Stimulated activated memory B cell treated with anti-CD40 and anti-IgM and Interleukin-4, amounts not matched to agents 10 μg/mL and 1 μg/mL and 100 μg/mL, for 72 hours (primary cell): ENCODE data around the gene SMG6.

Source experiments
- ATAC-seq: fragments of 150-1000 bp; cut with Tn5 transposase; 2 replicates; pipeline ENCODE4 v1.10.0; 2021
- H3K27ac Mint-ChIP-seq: one replicate; pipeline ENCODE4 v1.8.0; 2022; ENCODE audit warnings: mild to moderate bottlenecking, mixed read lengths
- H3K27me3 Mint-ChIP-seq: one replicate; pipeline ENCODE4 v1.8.0; 2022; ENCODE audit warnings: mixed read lengths
- H3K36me3 Mint-ChIP-seq: one replicate; pipeline ENCODE4 v1.8.0; 2022; ENCODE audit warnings: mixed read lengths
- H3K4me1 Mint-ChIP-seq: one replicate; pipeline ENCODE4 v1.8.0; 2022; ENCODE audit warnings: mixed read lengths
- H3K4me3 Mint-ChIP-seq: one replicate; pipeline ENCODE4 v1.8.0; 2022; ENCODE audit warnings: mild to moderate bottlenecking, moderate library complexity, mixed read lengths
- H3K9me3 Mint-ChIP-seq: one replicate; pipeline ENCODE4 v1.8.0; 2022; ENCODE audit warnings: mixed read lengths

Gene SMG6

DNA sequence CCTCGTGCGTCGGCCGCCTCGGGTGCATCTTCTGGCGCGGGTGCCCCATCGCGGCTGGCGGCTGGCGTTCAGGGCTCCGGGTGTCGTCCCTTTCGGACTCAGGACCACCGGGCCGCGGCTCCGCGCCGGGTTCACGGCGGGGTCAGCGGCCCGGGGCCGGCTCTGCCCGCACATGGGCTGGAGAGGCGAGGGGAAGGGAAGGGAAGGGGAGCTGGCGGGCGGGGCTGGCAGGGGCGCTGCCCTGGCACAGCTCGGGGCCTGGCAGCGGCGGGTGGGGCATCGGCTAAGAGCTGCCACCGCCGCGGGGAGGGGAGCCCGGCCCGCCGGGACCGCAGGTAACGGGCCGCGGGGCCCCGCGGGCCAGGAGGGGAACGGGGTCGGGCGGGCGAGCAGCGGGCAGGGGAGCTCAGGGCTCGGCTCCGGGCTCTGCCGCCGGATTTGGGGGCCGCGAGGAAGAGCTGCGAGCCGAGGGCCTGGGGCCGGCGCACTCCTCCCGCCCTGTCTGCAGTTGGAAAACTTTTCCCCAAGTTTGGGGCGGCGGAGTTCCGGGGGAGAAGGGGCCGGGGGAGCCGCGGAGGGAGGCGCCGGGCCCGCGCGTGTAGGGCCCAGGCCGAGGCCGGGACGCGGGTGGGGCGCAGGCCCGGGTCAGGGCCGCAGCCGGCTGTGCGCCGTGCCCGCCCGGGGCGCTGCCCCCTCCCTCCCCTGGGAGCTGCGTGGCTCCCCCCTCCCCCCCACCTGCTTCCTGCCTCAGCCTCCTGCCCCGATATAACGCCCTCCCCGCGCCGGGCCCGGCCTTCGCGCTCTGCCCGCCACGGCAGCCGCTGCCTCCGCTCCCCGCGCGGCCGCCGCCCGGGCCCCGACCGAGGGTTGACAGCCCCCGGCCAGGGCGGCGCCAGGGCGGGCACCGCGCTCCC, 248.0 kb downstream of the SMG6 start:
- H3K4me3 Mint-ChIP-seq: peak overlapping the region; percentile 74
- H3K27me3 Mint-ChIP-seq: peaks cover 27% of the 10 kb centered on the region
- ATAC-seq: peak; percentile 13
- peaks cover 6% of the 10 kb centered on the region for H3K36me3 Mint-ChIP-seq
- peaks cover 40% of the 10 kb centered on the region for H3K4me1 Mint-ChIP-seq
- H3K9me3 Mint-ChIP-seq: no peaks in the 10 kb centered on the region
- H3K27ac Mint-ChIP-seq: peak overlapping the region; percentile 44

DNA sequence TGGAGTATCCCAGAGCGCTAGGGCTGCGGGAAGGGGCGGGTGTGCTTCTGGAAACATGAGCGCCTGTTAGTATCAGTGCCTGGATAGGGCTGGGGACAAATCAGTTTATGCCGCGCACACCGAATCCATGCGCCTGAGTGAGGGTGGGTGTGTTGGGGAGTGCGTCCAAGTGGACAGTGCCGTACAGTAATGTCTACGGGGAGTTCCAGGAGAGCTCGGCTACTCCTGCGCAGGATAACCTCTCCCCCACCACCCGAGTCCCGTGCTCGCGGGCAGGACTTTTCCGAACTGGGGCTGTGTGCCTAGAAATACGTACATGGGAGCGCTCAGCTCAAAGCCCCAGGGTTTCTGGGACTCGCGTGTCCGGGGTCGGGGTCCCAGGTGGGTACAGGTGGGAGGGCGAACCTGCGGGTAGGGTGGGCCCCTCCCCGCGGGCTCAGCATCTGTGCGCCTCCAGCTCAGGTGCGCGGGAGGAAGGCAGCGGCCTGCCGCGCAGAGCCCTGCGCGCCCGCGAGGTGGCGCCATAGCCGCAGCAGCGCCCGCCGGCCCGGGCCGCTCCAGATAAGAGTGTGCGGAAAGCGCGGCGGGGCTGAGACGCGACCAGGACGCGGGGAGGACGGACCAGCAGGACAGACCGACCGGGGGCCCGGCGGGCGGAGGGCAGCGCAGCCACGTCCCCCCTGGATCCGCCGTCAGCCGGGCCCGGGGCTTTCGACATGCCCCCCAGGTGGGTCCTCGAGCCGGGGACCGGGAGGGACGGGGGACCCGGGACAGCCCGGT, 248.9 kb downstream of the SMG6 start, which contains the start of gene HIC1:
HIC1 (plus strand) TSS at position 592 of the 780 bp plus-strand sequence. CDS start 1,588 bp downstream, outside the sequence.
- Mint-ChIP-seq H3K27ac (peak within 1 kb of the TSS; percentile 44), H3K27me3 (peaks cover 20% of the 10 kb centered on the region), H3K4me3 (peak within 1 kb of the TSS; percentile 77), H3K9me3 (no peaks in the 10 kb centered on the region), H3K36me3 (no peaks in the 10 kb centered on the region), H3K4me1 (peaks cover 32% of the 10 kb centered on the region)
- peak; percentile 69 for ATAC-seq

DNA sequence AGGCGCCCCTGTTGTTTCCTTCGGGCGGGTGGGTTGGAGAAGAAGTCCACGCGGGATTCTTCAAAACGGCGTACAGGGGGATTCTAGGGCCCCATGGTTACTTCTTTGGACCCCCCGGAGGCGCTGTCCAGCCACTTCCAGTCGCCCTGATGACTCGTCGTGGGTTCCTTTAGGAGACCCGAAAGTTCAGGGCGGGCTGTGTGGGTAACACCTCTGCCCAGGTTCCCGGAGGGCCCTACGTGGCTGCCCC, 249.4 kb downstream of the SMG6 start:
- Mint-ChIP-seq H3K27ac (no peak overlapping the region), H3K36me3 (no peaks in the 10 kb centered on the region), H3K4me1 (peaks cover 30% of the 10 kb centered on the region), H3K9me3 (no peaks in the 10 kb centered on the region), H3K4me3 (peak overlapping the region; percentile 77), H3K27me3 (peaks cover 20% of the 10 kb centered on the region)
- ATAC-seq: no peak

DNA sequence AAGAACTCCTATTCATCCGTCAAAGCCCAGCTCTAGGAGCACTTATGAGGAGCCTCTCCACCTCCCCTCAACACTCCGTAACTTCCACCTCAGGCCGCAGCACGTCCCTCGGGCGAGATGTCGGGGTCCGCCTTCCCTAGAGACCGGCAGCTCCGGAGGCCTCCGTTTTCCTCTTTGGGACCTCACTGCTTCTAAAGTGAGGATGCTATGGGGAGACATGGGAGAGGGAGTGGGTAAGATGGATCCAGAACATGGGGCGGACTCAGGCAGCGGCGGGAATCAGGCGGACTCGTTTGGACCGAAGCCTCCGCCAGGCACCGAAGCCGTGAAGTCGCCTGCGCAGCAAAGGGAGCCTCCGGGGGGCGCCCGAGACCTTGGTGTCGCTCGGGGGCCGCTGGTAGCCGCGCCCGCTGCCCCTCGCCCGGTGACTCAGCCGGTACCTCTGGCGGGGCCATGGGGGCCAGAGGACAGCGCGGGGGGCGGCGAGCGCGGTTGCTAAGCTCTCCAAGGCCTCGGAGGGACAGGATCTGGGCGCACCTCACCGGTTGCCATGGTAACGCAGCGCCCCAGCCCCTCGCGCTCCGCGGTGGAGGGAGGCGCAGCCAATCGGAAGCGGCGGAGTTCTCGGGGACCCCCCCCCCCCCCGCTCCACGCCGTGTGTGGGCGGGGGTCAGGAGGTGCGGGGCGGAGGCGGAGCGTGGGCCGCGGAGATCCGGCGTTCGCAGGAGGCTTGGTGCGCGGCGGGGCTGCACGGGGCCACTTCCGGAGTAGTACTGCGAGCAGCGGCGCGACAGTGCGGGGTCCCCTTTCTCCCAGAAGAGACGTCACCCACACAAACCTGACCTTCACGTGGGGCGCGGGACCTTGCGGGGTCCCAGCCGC, 250.0 kb downstream of the SMG6 start:
- H3K4me3 Mint-ChIP-seq: peak overlapping the region; percentile 77
- no peak for ATAC-seq
- H3K9me3 Mint-ChIP-seq: no peaks in the 10 kb centered on the region
- no peak overlapping the region for H3K27ac Mint-ChIP-seq
- peaks cover 34% of the 10 kb centered on the region for H3K4me1 Mint-ChIP-seq
- H3K27me3 Mint-ChIP-seq: peaks cover 20% of the 10 kb centered on the region
- no peaks in the 10 kb centered on the region for H3K36me3 Mint-ChIP-seq

DNA sequence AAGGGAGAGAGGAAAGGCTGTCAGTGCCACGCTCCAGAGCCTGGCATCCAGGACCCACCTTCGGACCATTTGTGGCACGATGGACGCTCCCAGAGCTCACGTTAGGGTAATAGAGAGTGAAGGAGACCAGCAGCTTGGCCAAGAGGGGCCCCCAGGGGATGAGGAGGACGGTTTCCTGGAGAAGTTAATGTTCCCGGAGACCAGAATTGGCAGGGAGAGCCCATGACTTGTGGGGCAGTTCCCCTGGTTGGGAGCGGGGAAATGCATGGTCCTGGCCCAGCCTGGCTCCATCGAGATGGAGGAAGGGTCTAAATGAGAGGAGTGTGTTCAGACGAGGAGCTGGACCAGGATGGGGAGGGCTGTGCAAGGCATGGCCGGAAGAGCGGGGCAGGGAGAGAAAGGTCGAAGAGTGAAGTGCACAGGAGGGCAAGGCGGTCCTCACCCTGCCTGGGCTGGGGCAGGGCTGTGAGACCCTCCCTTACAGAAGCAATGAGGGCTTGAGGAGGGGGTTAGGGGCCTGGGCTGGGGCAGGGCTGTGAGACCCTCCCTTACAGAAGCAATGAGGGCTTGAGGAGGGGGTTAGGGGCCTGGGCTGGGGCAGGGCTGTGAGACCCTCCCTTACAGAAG, 251.5 kb downstream of the SMG6 start:
- peaks cover 31% of the 10 kb centered on the region for H3K27me3 Mint-ChIP-seq
- ATAC-seq: no peak
- peak overlapping the region; percentile 8 for H3K4me3 Mint-ChIP-seq
- no peak overlapping the region for H3K27ac Mint-ChIP-seq
- peaks cover 42% of the 10 kb centered on the region for H3K4me1 Mint-ChIP-seq
- no peaks in the 10 kb centered on the region for H3K36me3 Mint-ChIP-seq
- no peaks in the 10 kb centered on the region for H3K9me3 Mint-ChIP-seq

DNA sequence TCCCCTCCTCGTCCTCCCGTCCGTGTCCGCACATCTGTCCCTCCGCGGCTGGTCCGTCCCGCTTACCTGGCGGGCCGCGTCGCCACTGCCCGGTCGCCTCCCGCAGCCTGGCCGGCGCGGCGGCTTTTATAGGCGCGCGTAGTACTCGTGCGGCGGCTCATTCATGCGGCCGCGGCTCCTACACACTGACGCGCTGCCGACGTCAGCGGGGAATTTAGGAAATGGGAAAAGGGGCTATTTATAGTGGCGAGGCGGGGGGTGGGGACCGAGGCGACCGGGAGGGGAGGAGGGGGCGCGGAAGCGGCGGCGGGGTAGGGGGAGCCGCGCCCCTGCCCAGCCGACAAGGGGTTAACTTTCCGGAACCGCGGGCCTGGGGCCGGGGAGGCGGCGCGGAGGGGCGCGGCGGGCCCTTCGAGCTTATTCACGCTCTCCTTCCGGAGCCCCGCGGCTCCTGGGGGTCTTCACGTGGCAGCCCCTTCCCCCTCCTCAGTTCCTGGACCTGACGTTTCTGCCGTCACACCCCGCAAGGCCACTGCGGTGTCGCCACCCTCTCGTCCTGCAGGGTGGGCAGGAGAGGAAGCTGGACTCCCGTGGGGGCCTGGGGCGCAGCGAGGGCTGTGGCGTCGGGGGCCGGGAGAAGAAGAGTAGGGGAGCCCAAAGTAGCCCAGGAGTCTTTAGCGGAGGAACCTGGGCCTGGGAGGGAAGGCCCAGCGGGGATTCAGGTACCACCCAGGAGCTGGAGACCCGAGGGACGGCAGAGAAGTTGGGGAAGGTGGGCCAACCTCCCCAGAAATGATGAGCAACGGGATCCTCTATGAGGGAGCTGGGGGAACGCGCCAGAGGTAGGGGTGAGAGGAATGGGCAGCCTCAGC, 252.3 kb downstream of the SMG6 start:
- no peaks in the 10 kb centered on the region for H3K36me3 Mint-ChIP-seq
- H3K27me3 Mint-ChIP-seq: peaks cover 31% of the 10 kb centered on the region
- peak overlapping the region; percentile 52 for H3K4me3 Mint-ChIP-seq
- no peak overlapping the region for H3K27ac Mint-ChIP-seq
- ATAC-seq: no peak
- no peaks in the 10 kb centered on the region for H3K9me3 Mint-ChIP-seq
- H3K4me1 Mint-ChIP-seq: peaks cover 42% of the 10 kb centered on the region

DNA sequence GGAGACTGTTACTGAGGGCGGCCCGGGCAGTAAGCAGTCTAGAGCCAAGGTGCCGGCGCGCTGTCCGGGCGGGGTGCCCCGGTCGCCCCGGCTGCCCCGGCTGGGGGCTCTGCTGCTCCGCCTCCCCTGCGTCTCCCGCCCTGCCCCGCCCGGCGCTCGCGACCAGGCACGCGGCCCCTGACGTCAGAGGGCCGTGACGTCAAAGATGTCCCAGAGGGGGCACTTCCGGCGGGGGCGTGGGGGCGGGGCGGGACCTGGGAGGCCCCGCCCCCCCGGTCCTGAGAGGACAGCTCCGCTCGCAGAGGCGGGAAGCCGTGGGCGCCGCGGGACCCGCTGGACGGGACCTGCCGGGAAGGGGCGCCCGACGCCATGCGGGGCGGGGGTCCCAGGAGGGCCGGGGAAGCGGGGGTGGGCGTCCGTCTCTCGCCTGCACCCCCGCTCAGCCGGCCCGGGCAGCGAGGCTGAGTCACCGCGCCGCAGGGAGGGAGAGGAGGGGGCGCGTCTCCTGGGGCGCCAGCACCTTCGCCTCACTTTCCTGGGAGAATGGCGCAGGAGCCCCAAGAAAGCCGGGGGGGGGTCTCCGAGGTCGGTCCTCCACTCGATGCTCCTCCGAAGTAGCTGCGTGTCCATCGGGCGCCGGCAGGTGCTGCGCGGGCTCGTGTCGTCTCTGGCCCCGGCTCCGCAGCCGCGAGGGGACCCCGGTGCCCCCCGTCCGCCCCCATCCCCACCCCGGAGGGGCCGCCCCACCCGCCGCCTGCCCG, 253.1 kb downstream of the SMG6 start:
- no peak overlapping the region for H3K27ac Mint-ChIP-seq
- ATAC-seq: peak; percentile 40
- H3K27me3 Mint-ChIP-seq: peaks cover 31% of the 10 kb centered on the region
- peaks cover 42% of the 10 kb centered on the region for H3K4me1 Mint-ChIP-seq
- no peaks in the 10 kb centered on the region for H3K9me3 Mint-ChIP-seq
- peak overlapping the region; percentile 52 for H3K4me3 Mint-ChIP-seq
- no peaks in the 10 kb centered on the region for H3K36me3 Mint-ChIP-seq

DNA sequence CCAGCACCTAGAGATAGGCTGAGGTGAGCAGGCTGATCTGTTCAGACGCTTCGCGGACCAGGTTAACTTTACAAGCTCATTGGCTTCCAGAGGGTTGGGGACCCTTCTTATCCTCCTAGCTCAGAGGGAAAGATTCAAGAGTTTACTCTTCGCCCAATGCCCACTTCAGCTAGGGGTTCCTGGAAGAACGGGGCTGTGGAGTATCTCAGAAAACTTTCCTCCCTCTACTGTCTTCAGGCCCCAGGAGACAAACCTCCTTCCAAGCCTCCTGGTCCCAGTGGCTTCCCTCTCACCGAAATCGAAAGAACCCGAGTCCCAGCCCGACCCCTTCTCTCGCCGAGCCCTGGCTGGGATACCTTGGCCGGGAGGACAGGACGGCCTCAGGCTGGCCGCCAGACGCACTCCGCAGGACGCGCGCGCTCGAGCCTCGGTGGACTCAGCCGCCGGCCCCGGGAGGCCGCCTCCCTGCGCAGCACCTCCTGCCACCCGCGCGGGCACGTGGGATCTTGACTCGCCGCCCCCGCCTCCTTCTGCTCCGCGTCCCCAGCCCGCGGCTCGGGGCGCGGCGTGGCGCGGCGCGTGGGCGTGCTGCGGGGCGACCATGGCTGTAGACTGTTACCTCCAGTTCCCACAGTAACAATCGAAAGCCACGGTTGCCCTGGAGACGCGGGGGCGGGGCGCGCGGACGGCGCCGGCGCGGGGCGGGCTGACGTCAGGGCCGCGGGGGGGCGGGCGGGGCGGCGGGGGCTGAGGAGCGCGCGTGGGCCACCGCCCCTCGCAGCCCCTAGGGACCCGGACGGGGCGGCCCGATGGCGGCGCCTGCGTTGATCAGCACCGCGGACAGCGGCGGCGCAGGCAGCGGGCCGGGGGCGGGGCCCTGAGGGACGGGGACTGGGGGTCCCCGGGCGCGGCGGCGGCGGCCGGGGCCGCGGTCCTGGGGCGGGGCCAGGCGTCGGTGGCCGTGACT, 254.0 kb downstream of the SMG6 start:
- Mint-ChIP-seq H3K36me3 (peaks cover 3% of the 10 kb centered on the region), H3K4me3 (peak overlapping the region; percentile 71), H3K9me3 (no peaks in the 10 kb centered on the region), H3K27me3 (peaks cover 31% of the 10 kb centered on the region), H3K4me1 (peaks cover 40% of the 10 kb centered on the region), H3K27ac (no peak overlapping the region)
- peak; percentile 84 for ATAC-seq

DNA sequence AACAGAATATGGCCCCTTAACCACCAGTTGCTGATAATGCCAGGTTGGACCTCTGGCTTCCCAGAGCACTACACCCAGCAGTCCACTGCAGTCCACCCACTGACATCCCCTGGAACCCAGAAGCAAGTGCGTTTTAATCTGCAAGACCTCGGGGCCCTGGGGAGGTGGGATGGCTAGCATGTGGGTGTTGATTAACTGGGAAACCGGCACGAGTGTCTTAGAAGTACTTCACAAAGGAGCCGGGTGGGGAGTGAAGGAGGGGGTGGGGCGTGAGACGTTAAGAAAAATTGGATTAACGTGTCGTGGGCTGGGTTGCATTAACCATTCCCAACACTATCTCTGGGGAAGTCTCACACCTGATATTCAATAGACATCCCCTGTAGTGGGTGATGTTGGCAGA, 254.8 kb downstream of the SMG6 start:
- Mint-ChIP-seq H3K9me3 (no peaks in the 10 kb centered on the region), H3K27ac (no peak overlapping the region), H3K36me3 (peaks cover 6% of the 10 kb centered on the region), H3K4me1 (peaks cover 37% of the 10 kb centered on the region), H3K4me3 (no peak overlapping the region), H3K27me3 (peaks cover 31% of the 10 kb centered on the region)
- no peak for ATAC-seq

DNA sequence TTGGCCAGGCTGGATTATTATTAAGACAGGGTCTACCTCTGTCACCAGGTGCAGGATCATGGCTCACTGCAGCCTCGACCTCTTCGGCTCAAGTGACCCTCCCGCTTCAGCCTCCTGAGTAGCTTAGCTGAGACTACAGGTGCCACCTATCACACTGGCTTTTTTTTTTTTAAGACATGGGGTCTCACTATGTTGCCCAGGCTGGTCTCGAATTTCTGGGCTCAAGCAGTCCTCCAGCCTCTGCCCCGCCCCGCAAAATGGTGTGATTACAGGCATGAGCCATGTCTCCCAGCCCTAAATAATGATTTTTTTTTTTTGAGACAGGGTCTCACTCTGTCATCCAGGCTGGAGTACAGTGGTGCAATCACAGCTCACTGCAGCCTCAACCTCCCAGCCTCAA, 256.0 kb downstream of the SMG6 start:
- peaks cover 15% of the 10 kb centered on the region for H3K36me3 Mint-ChIP-seq
- no peak overlapping the region for H3K4me3 Mint-ChIP-seq
- H3K27ac Mint-ChIP-seq: no peak overlapping the region
- H3K9me3 Mint-ChIP-seq: no peaks in the 10 kb centered on the region
- peaks cover 31% of the 10 kb centered on the region for H3K27me3 Mint-ChIP-seq
- H3K4me1 Mint-ChIP-seq: peaks cover 35% of the 10 kb centered on the region
- no peak for ATAC-seq

DNA sequence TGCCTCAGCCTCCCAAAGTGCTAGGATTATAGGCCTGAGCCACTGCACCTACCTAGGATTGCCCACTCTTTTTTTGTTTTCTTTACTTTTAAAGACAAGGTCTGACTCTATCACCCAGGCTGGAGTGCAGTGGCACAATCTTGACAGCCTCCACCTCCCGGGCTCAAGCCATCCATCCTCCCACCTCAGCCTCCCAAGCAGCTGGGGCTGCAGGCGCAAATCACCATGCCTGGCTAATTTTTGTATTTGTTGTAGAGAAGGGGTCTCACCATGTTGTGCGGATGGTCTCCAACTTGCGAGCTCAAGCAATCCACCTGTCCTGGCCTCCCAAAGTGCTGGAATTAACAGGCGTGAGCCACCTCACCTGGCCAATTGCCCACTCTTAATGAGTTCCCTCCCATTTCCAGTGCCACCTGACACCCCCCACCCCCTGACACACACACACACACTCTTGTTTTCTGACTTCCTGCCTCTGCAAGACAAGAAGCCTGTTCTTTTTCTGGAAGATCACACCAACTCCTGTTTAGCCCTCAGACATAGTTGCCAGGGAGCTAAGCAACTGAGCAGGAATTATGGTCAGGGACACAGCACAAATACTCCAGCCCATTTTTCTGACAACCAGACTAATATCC, 259.2 kb downstream of the SMG6 start:
- Mint-ChIP-seq H3K27me3 (peaks cover 11% of the 10 kb centered on the region), H3K36me3 (peaks cover 22% of the 10 kb centered on the region), H3K9me3 (no peaks in the 10 kb centered on the region), H3K4me1 (peaks cover 32% of the 10 kb centered on the region), H3K4me3 (no peak overlapping the region), H3K27ac (no peak overlapping the region)
- no peak for ATAC-seq

DNA sequence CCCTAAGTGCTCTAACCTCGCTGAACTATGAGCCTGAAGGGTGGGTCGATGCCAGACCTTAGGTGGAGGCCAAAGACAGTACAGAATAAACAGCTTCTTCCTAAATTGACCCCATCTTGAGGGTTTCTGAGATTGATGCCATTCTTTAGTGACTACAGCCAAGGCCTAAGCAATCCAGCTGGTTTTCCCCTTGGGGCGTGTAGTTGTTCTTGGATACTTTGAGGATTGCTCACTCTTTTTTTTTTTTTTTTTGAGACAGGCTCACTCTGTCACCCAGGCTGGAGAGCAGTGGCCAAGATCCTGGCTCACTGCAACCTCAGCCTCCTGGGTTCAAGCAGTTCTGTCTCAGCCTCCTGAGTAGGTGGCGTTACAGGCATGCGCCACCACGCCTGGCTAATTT, 259.8 kb downstream of the SMG6 start:
- no peak overlapping the region for H3K4me3 Mint-ChIP-seq
- no peaks in the 10 kb centered on the region for H3K9me3 Mint-ChIP-seq
- H3K36me3 Mint-ChIP-seq: peaks cover 24% of the 10 kb centered on the region
- H3K4me1 Mint-ChIP-seq: peaks cover 26% of the 10 kb centered on the region
- no peak overlapping the region for H3K27ac Mint-ChIP-seq
- H3K27me3 Mint-ChIP-seq: peaks cover 11% of the 10 kb centered on the region
- ATAC-seq: no peak
